Breast epithelium (tissue), 3 donors: ENCODE results near the gene SIVA1.

Source experiments
- CTCF ChIP-seq, 3 donors: fragments of 450-650 bp; IDR thresholded peaks; one replicate each; pipeline ENCODE4 v1.5.1; 2016 to 2017; ENCODE audit warnings: antibody characterized with exemption in 3 of 3, mild to moderate bottlenecking in 3 of 3, moderate library complexity in 3 of 3
- POLR2A ChIP-seq: fragments of 450-650 bp; IDR thresholded peaks from one replicate; pipeline ENCODE4 v1.6.1; 2016; ENCODE audit warnings: antibody characterized with exemption, mild to moderate bottlenecking, moderate library complexity

GRCh38 chr14:104793703-104793959 lies 40.7 kb downstream of the SIVA1 start:
- TF ChIP-seq CTCF (IDR thresholded peaks at IDR 0.05): no peak
- no peak for TF ChIP-seq POLR2A
